ENCODE results near the gene ANKS1A.
A peak's percentile ranks its signal among the peaks of the same experiment; 100 is the strongest.

Gene ANKS1A

GRCh38 chr6:35028781-35029769 lies 140.0 kb downstream of the ANKS1A start:
- H3K4me3 ChIP-seq (replicated peaks in 1 of 2; ENCODE audit: low read depth in 2 of 2, low read length in 2 of 2) = no peak overlapping the region
- no peak for DNase-seq (ENCODE audit: low read depth in 2 of 2)
- no peak for TF ChIP-seq CTCF (IDR thresholded peaks at IDR 0.05; ENCODE audit: low read depth, low read length)

GRCh38 chr6:35030099-35030498 lies 141.0 kb downstream of the ANKS1A start:
- H3K4me3 ChIP-seq (replicated peaks in 1 of 2; ENCODE audit: low read depth in 2 of 2, low read length in 2 of 2) = no peak overlapping the region
- no peak for TF ChIP-seq CTCF (IDR thresholded peaks at IDR 0.05; ENCODE audit: low read depth, low read length)
- DNase-seq (ENCODE audit: low read depth in 2 of 2) = no peak

GRCh38 chr6:35031611-35032529 lies 142.8 kb downstream of the ANKS1A start:
- no peak for TF ChIP-seq CTCF (IDR thresholded peaks at IDR 0.05; ENCODE audit: low read depth, low read length)
- H3K4me3 ChIP-seq (replicated peaks in 1 of 2; ENCODE audit: low read depth in 2 of 2, low read length in 2 of 2) = no peak overlapping the region

GRCh38 chr6:35033683-35034082 lies 144.6 kb downstream of the ANKS1A start:
- no peak for DNase-seq (ENCODE audit: low read depth in 2 of 2)
- TF ChIP-seq CTCF (IDR thresholded peaks at IDR 0.05; ENCODE audit: low read depth, low read length) = no peak
- H3K4me3 ChIP-seq (replicated peaks in 1 of 2; ENCODE audit: low read depth in 2 of 2, low read length in 2 of 2) = no peak overlapping the region

More at GRCh38 chr6:35031611-35032529, 142.8 kb downstream of the ANKS1A start:
- no peak for DNase-seq (ENCODE audit: low read depth in 2 of 2)

- TF ChIP-seq CTCF (IDR thresholded peaks at IDR 0.05; ENCODE audit: low read depth, low read length) = no peak
- peak in 1 of 2 donors; percentile 47 for DNase-seq (ENCODE audit: low read depth in 2 of 2)
- no peak overlapping the region for H3K4me3 ChIP-seq (replicated peaks in 1 of 2; ENCODE audit: low read depth in 2 of 2, low read length in 2 of 2)
These were observed 145.5 kb downstream of the ANKS1A start for GRCh38 chr6:35034411-35035191.

- DNase-seq (ENCODE audit: low read depth in 2 of 2) = no peak
These were observed 146.5 kb downstream of the ANKS1A start for GRCh38 chr6:35035481-35036030.

More at GRCh38 chr6:35035481-35036030, 146.5 kb downstream of the ANKS1A start:
- H3K4me3 ChIP-seq (replicated peaks in 1 of 2; ENCODE audit: low read depth in 2 of 2, low read length in 2 of 2) = no peak overlapping the region
- no peak for TF ChIP-seq CTCF (IDR thresholded peaks at IDR 0.05; ENCODE audit: low read depth, low read length)

Data from cardiac fibroblast (primary cell).